GM23338 (cell line): Measurements from ENCODE around the gene CDC42BPG. TPM values are rescaled to one million over a fixed set of nuclear protein-coding genes. Genes with fewer than 3 reads are reported as not detected.

ENCODE experiments used
- CREB1 ChIP-seq: fragments of 250-450 bp; sonication (Bioruptor Pico); IDR thresholded peaks from 2 replicates; pipeline ENCODE4 v1.5.0; 2020; ENCODE audit warnings: low read depth, mild to moderate bottlenecking, moderate library complexity
- EZH2phosphoT487 ChIP-seq: fragments of 200-600 bp; sonication (generic); IDR thresholded peaks from one replicate; pipeline ENCODE4 v1.8.1; 2018; ENCODE audit warnings: antibody characterized with exemption; ENCODE audit not compliant: unreplicated experiment
- REST ChIP-seq: IDR thresholded peaks from one replicate; pipeline ENCODE4 v1.6.1; 2018; ENCODE audit warnings: antibody characterized with exemption; ENCODE audit not compliant: unreplicated experiment
- ZNF114 ChIP-seq: fragments of 250-450 bp; sonication (Bioruptor Pico); IDR thresholded peaks from 2 replicates; pipeline ENCODE4 v1.5.0; 2020; ENCODE audit warnings: mild to moderate bottlenecking, moderate library complexity
- ZNF462 ChIP-seq: fragments of 250-450 bp; sonication (Bioruptor Pico); IDR thresholded peaks from 2 replicates; pipeline ENCODE4 v1.5.0; 2020; ENCODE audit warnings: mild to moderate bottlenecking, moderate library complexity
- polyA plus RNA-seq: library from polyadenylated mRNA; unstranded; fragments of >200 nt; fragmentation: Nextera tagmentation; extraction: Ambion mirVana; gene quantifications from 2 replicates; pipeline ENCODE4 v1.2.1, GENCODE V29; 2016
- total RNA-seq: library from RNA; depleted of rRNA; stranded (reverse); fragments of >200 nt; shearing (Covaris generic); gene quantifications from 2 replicates; pipeline ENCODE4 v1.2.3, GENCODE V29; 2014

The CDC42BPG gene
- total and polyA plus RNA-seq, 2 experiments from 2014 or later: 2.3 to 11.6 TPM

- TF ChIP-seq ZNF462 (CRISPR knock-in tag): no peak
- TF ChIP-seq REST: no peak
- TF ChIP-seq EZH2phosphoT487: no peak
- TF ChIP-seq CREB1 (CRISPR knock-in tag): no peak
- TF ChIP-seq ZNF114 (CRISPR knock-in tag): no peak
Measured at GRCh38 chr11:64793271-64794160, 50.9 kb downstream of the CDC42BPG start (continued).
